GM12873 (cell line): ENCODE data around the gene ERBB4.

Source experiments
- CTCF ChIP-seq: IDR thresholded peaks from 2 replicates; pipeline ENCODE4 v1.5.1; 2012; ENCODE audit warnings: low read depth, mild to moderate bottlenecking, moderate library complexity, low read length, control low read depth; ENCODE audit not compliant: insufficient read depth; ENCODE audit errors: missing control alignments

The ERBB4 gene

GRCh38 chr2:211413746-211414145 is 1124.9 kb downstream of the ERBB4 start:
- no peak for TF ChIP-seq CTCF

GRCh38 chr2:211408483-211408891 is 1130.1 kb downstream of the ERBB4 start:
- no peak for TF ChIP-seq CTCF

GRCh38 chr2:211407076-211407475 is 1131.5 kb downstream of the ERBB4 start:
- TF ChIP-seq CTCF = no peak

- TF ChIP-seq CTCF = no peak
These were observed 1133.6 kb downstream of the ERBB4 start for GRCh38 chr2:211405036-211405435.

- TF ChIP-seq CTCF = no peak
These were observed 1134.5 kb downstream of the ERBB4 start for GRCh38 chr2:211404098-211404497.

- TF ChIP-seq CTCF = no peak
These were observed 1137.3 kb downstream of the ERBB4 start for GRCh38 chr2:211401328-211401727.

GRCh38 chr2:211397764-211398163 is 1140.8 kb downstream of the ERBB4 start:
- TF ChIP-seq CTCF = no peak

- no peak for TF ChIP-seq CTCF
These were observed 1141.8 kb downstream of the ERBB4 start for GRCh38 chr2:211396815-211397214.
